Fibroblast of pulmonary artery (primary cell): Measurements from ENCODE around the gene PRDM12.

ENCODE experiments used
- DNase-seq: peaks from one replicate; pipeline ENCODE4 v3.0.0-alpha.2; 2010; ENCODE audit warnings: low read depth
- H3K4me3 ChIP-seq: replicated peaks from 2 replicates; pipeline ENCODE4 v1.5.1; 2011; ENCODE audit warnings: low read depth, mild to moderate bottlenecking, control low read depth, low read length, moderate library complexity
- TF ChIP-seq, protein P1 (sequence below): IDR thresholded peaks from 2 replicates; pipeline ENCODE4 v1.5.1; 2011; ENCODE audit warnings: mild to moderate bottlenecking, control low read depth, low read length, inconsistent platforms; ENCODE audit errors: missing control alignments

Gene PRDM12

DNA sequence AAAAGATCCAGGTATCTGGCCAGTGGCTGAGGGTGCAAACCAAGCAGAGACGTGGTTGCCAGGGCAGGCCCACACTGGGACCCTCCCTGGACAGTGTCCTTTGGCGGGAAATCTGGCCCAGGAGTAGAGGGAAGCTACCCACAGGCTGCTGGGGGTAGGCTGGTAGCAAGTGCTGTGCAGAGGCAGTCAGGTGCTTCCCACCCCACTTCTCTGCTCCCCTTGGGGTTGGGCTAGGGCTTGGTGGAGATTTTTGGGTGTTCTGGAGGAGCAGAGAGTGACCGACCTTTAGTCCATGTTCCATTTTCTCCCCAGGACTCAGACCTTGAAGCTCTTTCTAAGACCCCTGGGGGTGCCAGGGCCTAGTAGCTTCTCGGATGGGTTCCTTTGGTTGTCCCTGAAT, 5.6 kb downstream of the PRDM12 start:
- no peak overlapping the region for H3K4me3 ChIP-seq
- TF ChIP-seq, protein P1, sequence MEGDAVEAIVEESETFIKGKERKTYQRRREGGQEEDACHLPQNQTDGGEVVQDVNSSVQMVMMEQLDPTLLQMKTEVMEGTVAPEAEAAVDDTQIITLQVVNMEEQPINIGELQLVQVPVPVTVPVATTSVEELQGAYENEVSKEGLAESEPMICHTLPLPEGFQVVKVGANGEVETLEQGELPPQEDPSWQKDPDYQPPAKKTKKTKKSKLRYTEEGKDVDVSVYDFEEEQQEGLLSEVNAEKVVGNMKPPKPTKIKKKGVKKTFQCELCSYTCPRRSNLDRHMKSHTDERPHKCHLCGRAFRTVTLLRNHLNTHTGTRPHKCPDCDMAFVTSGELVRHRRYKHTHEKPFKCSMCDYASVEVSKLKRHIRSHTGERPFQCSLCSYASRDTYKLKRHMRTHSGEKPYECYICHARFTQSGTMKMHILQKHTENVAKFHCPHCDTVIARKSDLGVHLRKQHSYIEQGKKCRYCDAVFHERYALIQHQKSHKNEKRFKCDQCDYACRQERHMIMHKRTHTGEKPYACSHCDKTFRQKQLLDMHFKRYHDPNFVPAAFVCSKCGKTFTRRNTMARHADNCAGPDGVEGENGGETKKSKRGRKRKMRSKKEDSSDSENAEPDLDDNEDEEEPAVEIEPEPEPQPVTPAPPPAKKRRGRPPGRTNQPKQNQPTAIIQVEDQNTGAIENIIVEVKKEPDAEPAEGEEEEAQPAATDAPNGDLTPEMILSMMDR, result no peak
- no peak for DNase-seq

- TF ChIP-seq, protein P1, result no peak
- no peak overlapping the region for H3K4me3 ChIP-seq
- peak; percentile 21 for DNase-seq
Measured at GRCh38 chr9:130670644-130671043, 6.2 kb downstream of the PRDM12 start.

- H3K4me3 ChIP-seq, result no peak overlapping the region
- TF ChIP-seq, protein P1, result no peak
- no peak for DNase-seq
Measured at GRCh38 chr9:130672466-130672865, 8.1 kb downstream of the PRDM12 start.

DNA sequence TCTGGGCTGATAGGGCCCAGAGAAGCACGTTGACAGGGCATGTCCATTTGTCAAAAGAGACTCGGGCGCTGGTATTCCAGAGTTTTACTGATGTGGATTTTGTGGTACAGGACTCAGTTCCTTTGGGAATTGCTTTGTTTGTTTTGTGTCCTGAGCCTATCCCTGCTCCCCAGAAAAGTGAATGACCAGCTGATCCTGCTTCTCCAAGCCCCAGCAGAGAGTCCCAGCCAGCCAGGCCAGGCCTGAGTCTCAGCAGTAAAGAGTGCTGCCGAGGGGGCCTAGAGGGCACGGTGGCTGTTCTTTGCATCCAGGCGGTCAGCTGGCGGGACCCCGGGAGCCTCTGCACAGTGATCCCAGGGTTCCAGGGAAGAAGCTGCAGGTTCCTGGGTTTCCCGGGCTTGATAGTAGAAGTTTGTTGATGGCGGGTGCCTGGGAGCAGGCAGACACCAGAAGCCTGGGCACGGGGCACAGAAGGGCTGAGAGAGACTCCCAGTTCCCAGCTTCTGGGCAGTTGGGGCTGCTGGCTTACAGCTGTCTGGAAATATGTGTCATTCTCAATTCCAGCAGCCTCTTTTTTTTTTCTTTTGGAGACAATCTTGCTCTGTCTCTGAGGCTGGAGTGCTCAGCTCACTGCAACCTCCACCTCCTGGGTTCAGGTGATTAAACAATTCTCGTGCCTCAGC, 8.7 kb downstream of the PRDM12 start:
- no peak for DNase-seq
- TF ChIP-seq, protein P1, result no peak
- H3K4me3 ChIP-seq, result no peak overlapping the region

DNA sequence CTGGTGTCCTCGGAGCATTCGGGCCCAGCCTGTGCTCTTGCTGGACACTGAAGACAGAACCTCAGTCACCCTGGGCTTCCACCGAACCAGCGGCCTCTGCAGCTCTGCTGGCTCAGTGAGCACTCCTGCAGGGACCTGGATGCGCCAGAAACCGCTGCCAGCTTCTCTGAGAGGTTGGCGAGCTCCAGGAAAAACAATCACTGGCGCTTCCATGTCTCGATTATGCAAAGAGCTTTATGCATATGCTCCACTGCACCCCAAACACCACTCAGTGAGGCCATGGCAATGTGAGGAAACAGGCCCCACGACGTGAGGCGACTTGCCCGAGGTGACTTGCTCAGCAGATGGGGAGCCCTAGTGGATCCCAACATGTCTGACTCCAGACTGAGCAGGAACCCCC, 11.0 kb downstream of the PRDM12 start:
- H3K4me3 ChIP-seq, result no peak overlapping the region
- TF ChIP-seq, protein P1, result no peak
- DNase-seq, result no peak

GRCh38 chr9:130677252-130677651, 12.9 kb downstream of the PRDM12 start:
- H3K4me3 ChIP-seq, result no peak overlapping the region
- TF ChIP-seq, protein P1, result no peak
- DNase-seq, result no peak
